Amniotic epithelial cell (primary cell): ENCODE data around the gene SOX8.
A peak's percentile ranks its signal among the peaks of the same experiment; 100 is the strongest.
"Not testable (repeated sequence)": the region's sequence is repeated elsewhere in the genome, so short reads cannot be mapped to it uniquely, and the experiment has no call there.

Experiments used
- DNase-seq: peaks from one replicate; pipeline ENCODE4 v3.0.0-alpha.2; 2010; ENCODE audit warnings: low read depth

The SOX8 gene

DNA sequence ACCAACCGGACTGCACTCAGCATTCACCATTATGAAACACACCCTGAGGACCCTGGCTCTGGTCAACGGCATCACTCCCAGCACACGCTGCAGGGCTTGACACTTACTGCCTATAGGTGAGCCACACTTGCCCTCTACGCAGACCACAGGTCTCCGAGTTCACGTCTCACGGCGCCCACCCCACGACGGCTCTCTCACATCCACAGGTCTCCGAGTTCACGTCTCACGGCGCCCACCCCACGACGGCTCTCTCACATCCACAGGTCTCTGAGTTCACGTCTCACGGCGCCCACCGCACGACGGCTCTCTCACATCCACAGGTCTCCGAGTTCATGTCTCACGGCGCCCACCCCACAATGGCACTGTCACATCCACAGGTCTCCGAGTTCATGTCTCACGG is 25.8 kb upstream of the SOX8 start:
- DNase-seq, result not testable (repeated sequence)

DNA sequence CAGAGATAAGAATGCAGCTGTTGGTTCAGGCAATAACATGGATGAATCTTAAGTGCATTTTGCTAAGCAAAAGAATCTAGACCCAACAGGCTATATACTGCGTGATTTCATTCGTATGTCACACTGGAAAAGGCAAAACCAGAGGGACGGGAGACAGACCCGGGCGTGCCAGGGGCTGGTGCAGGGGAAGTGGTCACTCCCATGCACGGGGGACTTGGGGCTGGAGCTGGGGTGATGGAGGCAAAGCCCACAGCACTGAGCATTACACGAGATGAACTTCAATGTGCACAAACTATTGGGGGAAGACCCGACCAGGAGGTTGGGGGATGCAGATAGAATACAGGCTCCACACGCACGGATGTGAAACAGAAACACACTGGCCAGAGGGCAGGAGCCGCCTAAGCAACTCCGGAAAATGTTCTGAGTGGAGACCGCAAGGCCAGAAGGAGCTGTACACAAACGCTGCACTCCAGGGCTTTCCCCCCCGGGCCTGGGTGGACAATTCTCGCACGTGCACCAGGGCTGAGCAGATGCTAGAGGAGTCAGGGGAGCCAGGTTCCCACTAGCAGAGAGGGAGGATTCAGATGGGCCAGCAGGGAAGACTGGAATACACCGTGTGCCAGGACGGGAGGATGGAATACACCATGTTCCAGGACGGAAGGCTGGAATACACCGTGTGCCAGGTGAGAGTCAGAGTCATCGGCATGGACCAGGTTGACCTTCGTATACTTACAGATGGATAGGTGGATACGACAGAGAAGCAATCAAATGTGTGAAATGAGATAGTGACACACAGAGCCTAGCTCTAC is 22.1 kb upstream of the SOX8 start:
- no peak for DNase-seq

DNA sequence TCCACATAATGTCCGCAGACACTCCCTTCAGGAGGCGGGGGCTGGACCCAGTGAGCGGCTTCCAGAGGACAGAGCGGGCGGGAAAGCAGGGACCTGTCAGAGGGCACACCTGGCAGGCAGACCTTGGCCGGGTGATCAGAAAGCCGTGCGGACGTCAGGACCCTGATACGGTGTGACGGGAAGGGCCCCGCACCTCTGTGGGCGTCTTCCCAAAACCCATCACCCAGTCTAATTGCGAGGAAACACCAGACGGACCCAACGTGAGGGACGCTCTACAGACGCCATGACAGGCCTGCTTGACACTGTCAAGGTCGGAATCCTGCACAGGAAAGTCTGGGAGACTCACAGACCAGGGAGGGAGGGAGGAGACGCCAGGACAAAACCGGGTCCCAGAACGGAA is 19.2 kb upstream of the SOX8 start:
- no peak for DNase-seq

DNA sequence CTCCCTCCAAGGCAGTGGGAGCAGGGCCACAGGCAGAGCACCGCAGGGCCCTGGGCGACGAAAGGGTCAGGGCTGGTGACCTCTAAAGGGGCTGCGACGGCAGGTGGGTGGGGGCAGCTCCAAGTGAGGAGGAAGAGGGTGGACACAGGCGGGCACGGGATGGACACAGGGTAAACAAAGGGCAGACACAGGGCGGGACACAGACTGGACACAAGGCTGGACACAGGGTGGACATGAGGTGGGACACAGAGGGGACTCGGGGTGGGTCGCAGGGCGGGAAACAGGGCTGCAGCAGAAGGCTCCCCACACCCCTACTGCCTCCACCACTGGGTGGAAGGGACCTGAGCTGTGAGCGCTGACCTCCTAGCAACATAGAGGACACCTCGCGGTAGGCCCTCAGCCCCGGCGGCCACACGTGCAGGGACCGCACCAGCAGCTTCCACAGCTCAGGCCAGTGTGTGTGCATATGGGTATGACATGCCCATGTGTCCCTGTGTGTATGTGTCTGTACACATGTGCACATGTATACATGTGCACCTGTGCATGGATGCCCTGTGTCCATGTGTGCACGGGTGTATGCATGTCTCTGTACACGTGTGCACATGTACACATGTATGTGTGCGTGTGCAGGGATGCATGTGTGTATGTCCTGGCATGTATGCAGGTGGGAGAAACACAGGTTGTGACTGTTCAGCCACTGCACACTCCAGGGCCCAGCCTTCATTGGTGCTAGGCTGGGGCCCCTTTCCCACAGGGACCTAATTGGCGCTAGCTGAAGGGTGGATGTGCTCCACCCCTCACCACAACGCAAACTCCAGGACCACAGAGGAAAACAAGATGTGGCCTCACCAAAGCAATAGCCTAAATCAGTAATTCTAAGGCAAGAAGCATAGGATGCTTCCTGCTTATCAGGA is 18.4 kb upstream of the SOX8 start:
- no peak for DNase-seq

DNA sequence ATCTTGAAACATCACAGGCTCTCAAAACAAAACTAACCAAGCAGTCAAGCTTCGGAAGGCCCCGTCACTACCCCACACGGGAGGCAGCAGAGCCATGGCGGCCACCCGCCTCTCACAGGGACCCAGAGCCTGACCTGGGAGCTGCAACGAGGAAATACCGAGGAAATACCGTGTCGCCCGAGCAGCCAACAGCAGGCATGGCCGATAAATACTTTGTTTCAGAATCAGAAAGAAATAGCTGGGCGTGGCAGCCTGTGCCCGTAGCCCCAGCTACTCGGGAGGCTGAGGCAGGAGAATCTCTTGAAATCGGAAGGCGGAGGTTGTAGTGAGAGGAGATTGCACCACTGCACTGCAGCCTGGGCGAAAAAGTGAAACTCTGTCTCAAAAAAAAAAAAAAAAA is 17.7 kb upstream of the SOX8 start:
- no peak for DNase-seq

DNA sequence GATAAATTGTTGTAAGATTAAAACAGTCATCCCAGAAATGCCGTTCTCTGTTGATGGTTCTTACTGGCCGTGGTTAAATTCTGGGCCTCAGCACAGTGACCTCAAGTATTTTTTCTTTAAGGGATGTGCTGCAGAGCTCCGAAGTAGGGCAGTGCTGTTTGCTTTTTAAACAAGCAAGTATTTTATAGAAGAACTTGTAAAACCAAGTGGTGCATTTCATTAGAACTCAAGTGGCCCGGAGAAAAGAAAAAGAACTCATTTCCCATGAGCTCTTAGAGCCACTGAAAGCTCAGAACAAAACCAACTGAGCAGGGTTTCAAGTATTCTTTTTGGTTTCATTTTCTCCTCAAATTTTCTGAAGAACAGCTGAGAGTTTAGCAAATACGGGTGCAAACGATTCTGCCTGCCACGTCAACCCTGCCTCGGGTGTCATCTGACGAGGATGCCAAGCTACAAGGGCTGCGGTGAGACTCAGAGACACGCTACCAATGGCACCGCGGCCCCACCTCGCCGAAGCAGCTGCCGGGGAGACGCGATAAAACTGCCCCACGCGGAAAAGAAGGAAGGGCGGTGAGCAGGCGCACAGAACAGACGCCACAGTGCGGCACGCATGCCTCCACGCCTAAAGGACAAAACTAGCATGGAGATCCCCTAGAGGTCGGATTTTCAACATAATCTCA is 17.1 kb upstream of the SOX8 start:
- DNase-seq, result no peak

DNA sequence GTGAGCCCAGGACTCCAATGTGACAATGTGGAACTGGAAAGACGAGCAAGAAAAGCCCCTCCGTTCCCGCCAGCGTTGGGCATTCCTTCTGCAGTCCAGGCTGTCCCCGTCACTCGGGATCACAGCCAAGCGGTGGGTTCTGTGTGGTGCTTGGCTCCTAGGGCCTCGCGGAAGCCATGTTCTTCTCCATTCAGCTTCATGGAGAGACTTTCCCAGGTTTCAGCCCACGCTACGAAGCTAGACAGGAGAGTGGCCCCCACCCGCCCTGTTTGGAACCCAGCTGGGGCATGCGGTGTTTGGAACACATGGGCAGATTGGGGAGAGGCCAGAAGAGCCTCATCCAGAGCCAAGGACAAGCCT is 16.6 kb upstream of the SOX8 start:
- DNase-seq, result no peak

DNA sequence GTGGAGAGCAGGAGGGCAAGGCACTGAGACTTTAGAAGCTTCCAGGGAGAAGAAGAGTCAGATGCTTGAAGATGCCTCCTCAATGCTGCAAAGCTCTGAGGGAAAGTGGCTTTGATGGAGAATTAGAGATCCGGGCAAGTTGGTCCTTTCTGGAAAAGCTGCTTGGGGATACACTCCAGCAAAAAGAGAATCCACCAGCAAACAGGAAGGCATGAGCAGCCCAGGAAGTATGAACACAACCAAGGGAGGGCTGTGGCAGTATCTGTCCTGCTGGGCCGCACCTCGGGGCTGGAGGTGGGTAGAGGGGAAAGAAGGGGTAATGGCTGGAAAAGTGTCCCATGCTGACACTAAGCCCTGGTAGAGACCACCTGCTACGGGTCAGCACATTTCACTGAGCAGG is 16.1 kb upstream of the SOX8 start:
- DNase-seq, result no peak

DNA sequence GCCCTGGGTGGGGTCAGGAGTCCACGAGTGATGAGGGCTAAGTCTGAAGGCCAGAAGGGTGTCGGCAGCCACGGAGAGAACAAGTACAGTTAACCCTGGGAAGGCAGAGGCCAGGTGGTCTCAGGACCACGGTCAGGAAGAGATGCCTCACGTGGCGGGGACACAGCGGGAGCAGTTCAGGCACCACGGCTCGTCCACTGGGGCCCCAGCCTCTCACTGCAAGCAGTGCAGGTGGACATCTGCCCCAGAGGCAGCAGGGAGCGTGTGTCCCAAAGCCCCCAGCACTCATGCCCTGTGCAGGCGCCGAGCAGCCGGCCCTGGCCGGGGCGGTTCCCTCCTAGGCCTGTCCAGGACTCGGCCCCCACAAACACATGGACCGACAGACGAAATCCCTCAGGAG is 15.5 kb upstream of the SOX8 start:
- DNase-seq, result no peak

DNA sequence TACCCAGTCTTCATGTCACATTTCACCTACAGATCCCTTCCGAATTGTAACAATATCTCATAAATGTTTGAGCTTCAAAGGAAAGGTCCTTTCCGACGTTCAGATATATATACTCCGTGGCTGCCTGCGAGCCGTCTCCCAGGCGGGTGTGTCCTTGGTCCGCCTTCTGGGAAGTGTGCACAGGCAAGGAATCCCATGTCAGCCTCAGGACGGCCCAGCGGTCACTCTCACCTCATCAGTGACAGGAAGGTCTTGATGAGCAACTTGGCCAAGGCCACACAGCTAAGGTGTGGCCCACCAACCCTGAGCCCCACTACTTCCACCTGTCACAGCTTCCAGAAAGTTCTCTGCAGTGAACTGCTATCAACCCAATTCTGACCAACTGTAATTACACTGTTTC is 15.1 kb upstream of the SOX8 start:
- no peak for DNase-seq

DNA sequence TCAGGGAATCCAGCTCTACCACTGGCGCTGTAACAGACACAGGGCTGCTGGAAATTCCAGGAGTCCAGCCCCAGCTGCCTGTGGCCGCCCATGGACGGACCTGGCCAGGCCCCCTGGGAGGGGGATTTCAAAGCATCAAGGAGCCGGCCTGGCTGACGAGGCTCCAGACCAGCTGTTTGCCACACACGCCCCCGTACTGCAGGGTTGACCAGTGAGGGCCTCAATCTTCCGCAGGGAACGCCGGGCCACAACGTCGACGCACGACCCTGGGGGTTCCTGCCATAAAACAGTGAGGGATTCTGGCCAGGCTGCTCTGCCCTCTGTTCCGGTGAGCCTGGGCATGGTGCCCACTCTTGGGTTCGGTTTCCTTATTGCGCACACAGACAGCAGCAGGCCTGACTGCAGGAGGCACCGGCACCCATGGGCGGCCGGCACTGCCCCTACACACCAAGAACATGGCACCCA is 14.5 kb upstream of the SOX8 start:
- no peak for DNase-seq

DNA sequence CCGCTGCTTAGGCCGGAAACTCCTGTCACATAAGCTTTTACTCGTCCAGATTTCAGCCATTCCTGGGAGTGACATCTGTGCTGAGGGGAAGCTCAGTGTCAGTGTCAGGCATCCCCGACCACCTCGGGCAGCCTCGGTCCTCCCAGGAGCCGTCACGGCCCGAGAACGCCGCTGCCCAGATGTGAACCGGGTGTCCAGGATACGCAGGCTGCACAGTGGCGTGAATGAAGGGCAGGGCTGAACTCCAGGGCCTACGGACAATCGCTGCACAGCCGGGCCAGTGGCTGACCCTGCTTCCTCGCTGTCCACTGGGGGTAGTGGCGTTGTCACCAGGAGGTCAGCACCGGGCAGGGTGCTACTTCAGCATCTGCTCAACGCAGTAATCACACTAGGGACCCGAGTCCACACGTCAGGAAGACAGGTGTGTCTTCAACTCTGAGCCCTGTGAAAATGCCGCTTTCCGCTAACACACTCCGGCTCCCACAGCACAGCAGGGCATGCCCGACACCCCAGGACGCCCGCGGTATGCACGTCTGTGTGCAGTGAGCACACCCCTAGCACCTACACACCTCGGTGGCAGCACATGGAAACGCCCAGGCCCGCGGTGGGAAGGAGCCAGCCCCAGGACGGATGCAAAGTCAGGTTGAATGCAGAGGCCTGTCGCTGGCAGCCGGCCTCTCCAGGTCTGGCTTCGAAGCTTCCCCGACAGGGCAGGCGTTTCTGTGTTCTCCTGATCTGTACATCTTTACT is 13.8 kb upstream of the SOX8 start:
- DNase-seq, result no peak

DNA sequence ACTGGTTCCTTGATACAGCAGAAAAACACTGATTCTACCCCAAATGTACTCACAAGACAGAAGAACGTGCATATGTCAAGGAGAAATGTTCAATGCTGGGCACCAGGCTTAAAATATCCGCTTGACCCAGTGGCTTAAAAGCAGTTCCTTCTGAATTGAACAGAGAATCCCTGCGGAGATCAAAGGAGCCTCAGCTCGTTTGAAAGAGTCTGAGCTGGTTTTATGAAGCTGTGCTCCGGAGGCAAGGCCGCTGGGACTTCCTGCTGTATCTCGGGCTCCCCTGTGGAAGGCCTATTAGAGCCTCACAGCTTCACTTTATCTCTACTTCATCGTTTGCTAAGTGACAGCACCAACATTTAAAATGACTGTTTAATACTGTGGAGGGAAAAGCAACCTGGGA is 12.9 kb upstream of the SOX8 start:
- DNase-seq, result no peak

DNA sequence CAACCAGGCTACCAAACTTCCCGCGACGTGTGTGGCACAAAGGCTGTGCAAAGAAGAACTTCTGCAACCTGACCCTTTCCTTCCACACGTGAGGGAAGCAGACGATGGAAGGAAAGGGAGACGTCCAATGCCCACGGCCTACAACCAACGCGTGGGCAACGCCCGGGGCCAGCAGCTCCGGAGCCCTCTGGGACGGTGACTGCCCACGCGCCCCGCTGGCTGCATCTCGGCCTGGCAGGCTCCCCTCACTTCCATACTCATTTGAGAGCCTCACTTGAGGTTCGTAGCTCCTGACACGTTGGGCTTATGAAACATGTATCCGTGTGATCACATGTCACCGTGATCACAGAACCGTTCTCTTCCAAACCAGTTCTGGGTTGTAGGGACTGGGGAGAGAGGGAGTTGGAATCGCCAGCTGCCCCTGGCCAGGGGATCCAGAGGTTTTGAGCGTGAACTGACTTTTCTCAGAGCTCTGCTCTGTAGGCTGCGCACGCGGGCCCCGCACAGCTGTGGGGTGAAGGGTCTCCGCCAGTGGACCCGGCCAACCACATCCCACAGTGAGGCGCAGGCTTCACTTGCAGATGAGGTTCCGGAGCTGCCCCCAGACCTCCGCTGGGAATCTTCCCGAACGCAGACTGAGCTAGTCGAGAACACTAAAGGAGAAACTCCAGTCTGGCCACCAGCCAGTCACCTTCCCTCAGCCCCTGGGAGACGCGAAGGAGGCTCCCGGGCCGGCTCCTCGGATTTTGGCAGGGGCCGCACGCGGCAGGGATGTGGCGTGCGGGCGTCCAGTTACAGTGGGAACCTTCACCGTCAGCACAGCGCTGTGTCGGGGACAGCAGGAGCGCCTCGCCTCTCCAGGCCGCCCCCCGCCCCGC is 11.8 kb upstream of the SOX8 start:
- DNase-seq, result no peak

DNA sequence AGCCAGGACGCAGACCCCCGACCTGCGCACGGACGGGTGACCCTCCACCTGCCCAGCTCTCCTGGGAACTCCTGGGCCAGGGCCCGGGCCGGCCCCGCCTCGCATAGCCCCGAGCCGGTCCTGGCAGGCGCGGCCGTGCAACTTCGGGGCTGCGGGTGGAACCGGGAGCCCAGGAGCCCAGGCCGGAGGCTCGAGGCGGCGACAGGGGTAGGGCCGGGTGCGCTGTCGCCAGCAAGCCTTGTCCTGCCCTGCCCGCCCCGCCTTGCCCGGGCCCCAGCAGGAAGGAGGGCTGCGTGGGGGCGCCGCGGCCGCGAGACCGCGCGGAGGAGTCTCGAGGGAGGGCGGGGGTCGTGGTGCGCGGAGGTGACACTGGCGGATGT is 11.2 kb upstream of the SOX8 start:
- DNase-seq, result no peak

DNA sequence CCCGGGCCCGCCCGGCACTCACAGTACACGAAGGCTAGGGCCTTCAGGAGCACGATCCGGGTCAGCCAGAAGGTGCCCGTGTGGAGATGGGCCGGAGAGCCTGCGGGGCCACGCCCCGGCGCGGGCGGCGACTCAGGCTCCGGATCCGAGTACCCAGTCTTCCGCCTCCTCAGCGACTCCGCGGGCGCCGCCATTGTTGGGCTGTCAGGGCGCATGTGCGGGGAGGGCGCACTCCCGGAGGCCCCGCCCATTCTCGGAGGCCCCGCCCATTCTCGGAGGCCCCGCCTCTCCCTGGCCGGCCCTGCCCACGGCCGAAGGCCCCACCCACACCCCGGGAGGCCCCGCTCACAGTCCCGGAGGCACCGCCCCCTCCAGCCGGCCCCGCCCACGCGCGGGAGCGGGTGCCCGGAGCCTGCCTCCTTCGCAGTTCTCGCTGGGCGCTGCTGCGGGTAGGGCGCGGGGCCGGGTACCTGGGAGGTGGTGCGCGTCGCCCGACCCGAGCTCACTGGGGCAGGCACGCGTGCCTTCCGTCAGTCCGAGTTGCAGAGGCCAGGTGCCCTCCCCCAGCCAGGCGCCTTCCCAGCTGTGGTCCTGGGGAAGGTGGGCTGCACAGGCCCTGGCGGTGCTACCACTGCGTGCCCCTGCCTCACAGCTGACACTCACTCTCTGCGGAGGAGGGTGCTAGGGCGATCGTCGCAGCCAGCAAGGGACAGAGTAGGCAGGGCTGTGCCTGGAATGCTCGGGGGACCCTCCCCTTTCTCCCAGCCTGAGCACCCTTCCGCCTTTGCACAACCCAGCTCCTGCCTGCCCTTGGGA is 10.6 kb upstream of the SOX8 start, which contains the start of gene LMF1:
Gene LMF1, minus strand, starts transcription at position 219 of the 816 bp plus-strand sequence. Its CDS starts 4 bp downstream, at position 215.
- peak; percentile 72 for DNase-seq

DNA sequence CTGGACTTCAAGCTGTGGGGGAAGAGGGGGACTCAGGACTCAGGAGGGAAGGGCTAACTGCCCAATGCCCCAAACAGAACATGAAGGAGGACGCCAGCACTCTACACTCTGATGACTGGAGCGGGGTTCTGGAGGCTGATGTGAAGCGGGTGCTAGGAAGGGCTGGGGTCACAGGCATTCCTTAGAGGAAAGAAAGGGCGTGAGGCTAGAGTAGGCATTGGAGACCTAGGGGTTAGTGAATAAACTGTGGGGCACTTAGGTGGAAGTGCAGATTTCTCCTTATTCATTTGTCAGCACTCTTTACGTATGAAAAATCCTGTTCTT is 10.0 kb upstream of the SOX8 start:
- DNase-seq, result no peak

DNA sequence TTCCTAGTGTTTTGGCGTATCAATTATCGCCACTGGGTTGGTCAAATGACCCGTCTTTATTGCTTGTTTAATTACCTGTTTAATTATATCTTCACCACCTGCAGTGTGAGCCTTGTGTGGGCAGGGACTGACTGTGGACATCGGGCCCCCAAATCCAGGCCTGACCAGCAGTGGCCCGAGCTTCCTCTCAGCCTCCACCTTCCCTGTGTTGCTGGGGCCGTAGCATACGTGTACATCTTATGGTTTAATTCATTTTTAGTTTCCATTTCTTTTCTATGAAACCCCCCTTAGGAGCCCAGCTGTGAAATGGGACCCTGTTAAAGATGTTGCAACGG is 9.6 kb upstream of the SOX8 start:
- DNase-seq, result no peak

DNA sequence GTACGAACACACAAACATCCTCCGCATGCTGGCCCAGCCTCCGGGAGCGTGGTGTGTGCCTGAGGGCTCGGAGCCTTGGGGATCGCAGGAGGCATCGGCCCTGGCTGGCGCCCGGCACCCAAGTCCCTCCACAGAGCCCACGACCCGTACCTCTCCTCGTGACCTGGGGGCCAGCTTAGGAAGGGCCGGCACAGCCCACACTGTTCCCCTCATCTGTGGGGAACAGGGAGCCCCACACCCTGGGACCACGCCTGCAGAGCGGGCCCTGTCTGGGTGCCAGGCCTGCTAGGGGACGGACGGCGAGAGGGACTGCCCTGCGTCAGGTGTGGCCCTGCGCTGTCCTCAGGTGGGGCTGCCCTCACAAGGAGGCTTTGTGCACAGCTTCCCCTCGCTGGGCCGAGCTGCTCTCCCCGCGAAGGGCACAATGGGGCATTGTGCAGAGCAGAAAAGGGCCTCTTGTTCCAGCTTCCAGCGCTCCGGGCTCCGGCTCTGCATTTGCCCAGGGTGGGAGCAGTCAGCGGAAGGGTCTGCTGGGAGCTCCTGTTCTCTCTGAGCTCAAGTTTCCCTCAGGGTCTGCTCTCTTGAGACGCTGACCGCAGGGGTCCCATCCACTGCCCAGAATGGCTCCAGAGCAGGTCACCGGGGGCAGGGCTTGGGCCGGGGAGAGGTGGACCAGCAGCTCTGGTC is 9.1 kb upstream of the SOX8 start:
- DNase-seq, result no peak

DNA sequence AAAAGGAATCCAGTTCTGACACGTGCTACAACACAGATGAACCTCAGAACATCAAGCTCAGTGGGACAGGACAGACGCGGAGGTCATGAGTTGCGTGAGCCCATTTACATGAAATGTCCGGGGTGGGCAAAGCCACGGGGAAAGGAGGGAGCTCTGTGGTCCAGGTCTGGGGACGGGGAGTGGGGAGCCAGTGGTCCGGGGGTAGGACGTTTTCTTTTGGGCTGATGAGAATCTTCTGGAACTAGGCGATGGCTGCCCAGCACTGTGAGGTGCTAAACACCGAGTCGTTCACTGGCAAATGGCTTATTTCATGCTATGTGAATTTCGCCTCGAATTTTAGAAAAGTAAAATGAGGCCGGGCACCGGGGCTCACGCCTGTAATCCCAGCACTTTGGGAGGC is 8.2 kb upstream of the SOX8 start:
- DNase-seq, result no peak
